ENCODE data around the gene RAP2A.

RAP2A gene

GRCh38 chr13:97477844-97478243 is 43.9 kb downstream of the RAP2A start:
- TF ChIP-seq CTCF (conservative IDR thresholded peaks at IDR 0.05; ENCODE audit: low read depth, low read length), result no peak
- H3K4me3 ChIP-seq (ENCODE audit: low read length), result no peak overlapping the region
- no peak for DNase-seq (ENCODE audit: low read depth)

DNA sequence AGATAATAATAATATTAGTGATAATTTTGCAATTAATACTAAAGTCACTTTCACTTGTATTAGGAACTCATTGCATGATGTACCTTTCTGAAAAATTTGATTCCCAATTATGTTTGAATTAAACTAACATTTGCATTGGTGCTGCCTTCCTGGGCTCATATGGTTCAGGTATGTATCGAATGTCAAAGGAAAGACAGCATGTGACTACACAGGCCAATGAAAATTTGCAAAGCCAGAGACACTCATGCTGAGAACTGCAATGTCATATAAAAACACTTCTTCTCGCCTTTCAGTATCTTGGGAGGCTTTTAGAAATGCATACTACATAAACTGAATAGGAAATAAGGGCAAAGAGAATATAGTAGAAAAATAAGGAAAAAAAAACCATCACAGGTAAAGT is 44.3 kb downstream of the RAP2A start:
- TF ChIP-seq CTCF (conservative IDR thresholded peaks at IDR 0.05; ENCODE audit: low read depth, low read length), result no peak
- no peak overlapping the region for H3K4me3 ChIP-seq (ENCODE audit: low read length)
- no peak for DNase-seq (ENCODE audit: low read depth)

DNA sequence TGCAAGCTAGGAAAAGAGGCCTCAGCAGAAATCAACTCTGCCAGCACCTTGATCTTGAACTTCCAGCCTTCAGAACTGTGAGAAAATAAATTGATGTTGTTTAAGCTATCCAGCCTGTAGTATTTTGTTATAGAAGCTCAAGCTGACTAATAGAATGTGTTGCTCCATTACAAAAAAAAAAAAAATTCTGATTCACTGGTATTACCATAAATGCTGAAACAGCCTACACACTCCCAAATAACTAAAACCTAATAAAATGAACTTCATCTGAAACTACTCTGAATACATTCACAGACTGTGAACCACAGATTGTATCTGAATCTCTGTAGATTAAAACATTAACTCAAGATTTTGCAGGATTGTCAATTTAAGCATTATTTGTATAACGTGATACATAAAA is 49.5 kb downstream of the RAP2A start:
- H3K4me3 ChIP-seq (ENCODE audit: low read length), result no peak overlapping the region
- no peak for TF ChIP-seq CTCF (conservative IDR thresholded peaks at IDR 0.05; ENCODE audit: low read depth, low read length)
- no peak for DNase-seq (ENCODE audit: low read depth)

- no peak overlapping the region for H3K4me3 ChIP-seq (ENCODE audit: low read length)
- no peak for TF ChIP-seq CTCF (conservative IDR thresholded peaks at IDR 0.05; ENCODE audit: low read depth, low read length)
- DNase-seq (ENCODE audit: low read depth), result no peak
These were observed 50.3 kb downstream of the RAP2A start for GRCh38 chr13:97484301-97484700.

- no peak overlapping the region for H3K4me3 ChIP-seq (ENCODE audit: low read length)
- no peak for TF ChIP-seq CTCF (conservative IDR thresholded peaks at IDR 0.05; ENCODE audit: low read depth, low read length)
- DNase-seq (ENCODE audit: low read depth), result no peak
These were observed 51.4 kb downstream of the RAP2A start for GRCh38 chr13:97485320-97485719.

DNA sequence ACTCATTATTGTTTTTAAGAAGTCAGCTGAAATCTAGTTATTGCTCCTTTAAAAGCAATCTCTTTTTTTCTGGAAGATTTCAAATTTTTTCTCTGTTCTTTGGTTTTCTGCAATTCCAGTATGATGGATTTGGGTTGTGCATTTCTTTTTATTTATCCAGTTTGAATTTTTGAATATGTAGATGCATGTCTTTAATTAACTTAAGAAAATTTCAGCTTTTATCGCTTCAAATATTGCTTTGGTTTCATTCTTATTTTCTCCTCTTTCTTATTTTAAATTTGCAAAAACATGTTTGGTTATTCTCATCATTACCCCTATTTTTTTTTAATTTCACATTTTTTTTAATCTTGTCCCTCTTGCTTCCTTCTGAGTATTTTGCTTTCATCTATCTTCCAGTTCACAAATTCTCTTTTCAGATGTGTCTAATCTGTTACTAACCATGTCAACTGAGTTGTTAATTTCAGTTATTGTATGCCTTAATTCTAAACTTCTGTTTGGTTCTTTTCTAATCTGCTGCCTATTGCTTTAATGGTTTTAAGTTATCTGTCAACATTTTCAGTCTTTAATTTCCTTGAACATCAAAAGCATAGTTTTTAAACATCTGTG is 56.8 kb downstream of the RAP2A start:
- no peak for DNase-seq (ENCODE audit: low read depth)
- no peak for TF ChIP-seq CTCF (conservative IDR thresholded peaks at IDR 0.05; ENCODE audit: low read depth, low read length)
- no peak overlapping the region for H3K4me3 ChIP-seq (ENCODE audit: low read length)

GRCh38 chr13:97491452-97491851 is 57.5 kb downstream of the RAP2A start:
- DNase-seq (ENCODE audit: low read depth), result no peak
- no peak overlapping the region for H3K4me3 ChIP-seq (ENCODE audit: low read length)
- no peak for TF ChIP-seq CTCF (conservative IDR thresholded peaks at IDR 0.05; ENCODE audit: low read depth, low read length)
